H1 (cell line): ENCODE measurements around the gene TSFM. TPM values are rescaled to one million over a fixed set of nuclear protein-coding genes. Genes with fewer than 3 reads are reported as not detected.

ENCODE experiments used
- CTCF ChIA-PET: fragments of 300-600 bp; sonication (Branson Sonifier 250); formaldehyde crosslinking; loops from one replicate; lab custom pipeline; 2021; ENCODE audit not compliant: partially characterized antibody; lab: Charles Lee
- POLR2A ChIA-PET: fragments of 300-600 bp; sonication (Branson Sonifier 250); formaldehyde crosslinking; loops from one replicate; lab custom pipeline; 2021; ENCODE audit warnings: inconsistent platforms; ENCODE audit not compliant: partially characterized antibody; lab: Charles Lee
- DNase-seq, 2 experiments: peaks; one replicate each; pipeline versions ENCODE4 v3.0.0 to v3.0.0-alpha.2; 2010 to 2022; ENCODE audit warnings: low spot score in 2 of 2, low read depth in 1 of 2, mixed read lengths in 1 of 2
- FAIRE-seq: peaks from 2 replicates; lab custom pipeline; 2011; peaks lifted over from hg19 to GRCh38; lab: Jason Lieb, UNC
- H2AFZ ChIP-seq: 2 replicates; pipeline ENCODE4 v1.8.1; 2012; ENCODE audit warnings: low read length, inconsistent platforms
- H2AK5ac ChIP-seq: 2 replicates; pipeline ENCODE4 v1.6.1; 2013; ENCODE audit warnings: low read depth, low read length
- H2BK120ac ChIP-seq: replicated peaks from 2 replicates; pipeline ENCODE3; 2013; ENCODE audit warnings: low read depth, low read length, inconsistent platforms
- H2BK12ac ChIP-seq: 2 replicates; pipeline ENCODE4 v1.6.1; 2013; ENCODE audit warnings: low read depth, low read length
- H2BK15ac ChIP-seq: 2 replicates; pipeline ENCODE4 v1.6.1; 2013; ENCODE audit warnings: low read length
- H2BK20ac ChIP-seq: 2 replicates; pipeline ENCODE4 v1.6.1; 2013; ENCODE audit warnings: low read length
- H2BK5ac ChIP-seq: 2 replicates; pipeline ENCODE4 v1.6.1; 2013; ENCODE audit warnings: low read depth, low read length
- H3K14ac ChIP-seq: 2 replicates; pipeline ENCODE4 v1.6.1; 2013; ENCODE audit warnings: inconsistent platforms; ENCODE audit not compliant: insufficient read length
- H3K18ac ChIP-seq: 2 replicates; pipeline ENCODE4 v1.6.1; 2013; ENCODE audit warnings: low read length; ENCODE audit errors: extremely low read depth
- H3K23ac ChIP-seq: 2 replicates; pipeline ENCODE4 v1.6.1; 2013; ENCODE audit warnings: inconsistent platforms; ENCODE audit not compliant: insufficient read length
- H3K23me2 ChIP-seq: 2 replicates; pipeline ENCODE4 v1.6.1; 2013; ENCODE audit warnings: low read depth, low read length
- H3K27ac ChIP-seq: 2 replicates; pipeline ENCODE4 v1.6.1; 2011; ENCODE audit warnings: low read depth, low read length, inconsistent platforms
- H3K27me3 ChIP-seq, 4 experiments: replicated peaks in 1 of 4; 1 replicate in 1 of 4; 2 replicates in 3 of 4; pipeline versions ENCODE4 v1.6.1 to v1.8.1; 2011 to 2013; ENCODE audit warnings: low read length in 3 of 4, mild to moderate bottlenecking in 3 of 4, inconsistent platforms in 2 of 4, mixed read lengths in 2 of 4, moderate library complexity in 1 of 4; ENCODE audit not compliant: control insufficient read depth in 3 of 4, insufficient read depth in 3 of 4; ENCODE audit errors: extremely low read depth in 1 of 4
- H3K36me3 ChIP-seq, 4 experiments: 2 replicates each; pipeline versions ENCODE4 v1.6.1 to v1.8.1; 2011 to 2013; ENCODE audit warnings: mild to moderate bottlenecking in 4 of 4, low read length in 3 of 4, moderate library complexity in 2 of 4, control low read depth in 1 of 4, inconsistent platforms in 1 of 4; ENCODE audit not compliant: insufficient read depth in 4 of 4, control insufficient read depth in 2 of 4
- H3K4ac ChIP-seq: replicated peaks from 2 replicates; pipeline ENCODE3; 2013; ENCODE audit warnings: low read length, low read depth, mixed read lengths, inconsistent platforms; ENCODE audit not compliant: insufficient read length
- H3K4me1 ChIP-seq, 4 experiments: replicated peaks in 1 of 4; 1 replicate in 1 of 4; 2 replicates in 3 of 4; pipeline versions ENCODE4 v1.6.1 to v1.8.1; 2011 to 2013; ENCODE audit warnings: low read length in 3 of 4, inconsistent platforms in 2 of 4, mixed read lengths in 1 of 4; ENCODE audit not compliant: insufficient read depth in 4 of 4, control insufficient read depth in 3 of 4
- H3K4me2 ChIP-seq, 2 experiments: 2 replicates each; pipeline versions ENCODE4 v1.6.1 to v1.8.1; 2011 to 2013; ENCODE audit warnings: low read depth in 2 of 2, low read length in 2 of 2, control low read depth in 1 of 2, inconsistent platforms in 1 of 2, mild to moderate bottlenecking in 1 of 2; ENCODE audit not compliant: insufficient read depth in 1 of 2
- H3K4me3 ChIP-seq, 4 experiments: fragments of 200-600, 300-600 bp in 1 of 4; sonication (generic), shearing (Covaris generic), sonication (Bioruptor Twin) in 1 of 4; 2 replicates each; pipeline versions ENCODE4 v1.5.1 to v1.8.1; 2011 to 2016; ENCODE audit warnings: low read length in 4 of 4, low read depth in 3 of 4, control low read depth in 2 of 4, inconsistent platforms in 2 of 4, mild to moderate bottlenecking in 2 of 4, mixed read lengths in 1 of 4, moderate library complexity in 1 of 4; ENCODE audit not compliant: insufficient read depth in 2 of 4; ENCODE audit errors: extremely low read depth in 1 of 4
- H3K56ac ChIP-seq: replicated peaks from 2 replicates; pipeline ENCODE3; 2013; ENCODE audit warnings: low read depth, mild to moderate bottlenecking, mixed read lengths, low read length, inconsistent platforms; ENCODE audit not compliant: insufficient read length
- H3K79me1 ChIP-seq: 2 replicates; pipeline ENCODE4 v1.6.1; 2013; ENCODE audit warnings: low read depth, low read length, control low read depth
- H3K79me2 ChIP-seq, 2 experiments: 2 replicates each; pipeline versions ENCODE4 v1.6.1 to v1.8.1; 2012 to 2013; ENCODE audit warnings: low read length in 2 of 2, mild to moderate bottlenecking in 2 of 2, inconsistent platforms in 1 of 2; ENCODE audit not compliant: insufficient read depth in 2 of 2, control insufficient read depth in 1 of 2
- H3K9ac ChIP-seq, 4 experiments: replicated peaks in 1 of 4; 1 replicate in 1 of 4; 2 replicates in 3 of 4; pipeline versions ENCODE4 v1.6.1 to v1.8.1; 2011 to 2013; ENCODE audit warnings: low read depth in 3 of 4, low read length in 3 of 4, control low read depth in 2 of 4, mild to moderate bottlenecking in 2 of 4, moderate library complexity in 2 of 4, inconsistent platforms in 1 of 4; ENCODE audit errors: extremely low read depth in 1 of 4
- H3K9me3 ChIP-seq, 2 experiments: 2 replicates each; pipeline versions ENCODE4 v1.6.1 to v1.8.1; 2012 to 2013; ENCODE audit warnings: mild to moderate bottlenecking in 2 of 2, moderate library complexity in 2 of 2, control low read depth in 1 of 2, inconsistent platforms in 1 of 2, low read depth in 1 of 2, low read length in 1 of 2, mixed read lengths in 1 of 2; ENCODE audit not compliant: insufficient read depth in 2 of 2
- H4K20me1 ChIP-seq, 2 experiments: replicated peaks in 1 of 2; 2 replicates each; pipeline versions ENCODE3 to v1.8.1; 2011 to 2013; ENCODE audit warnings: inconsistent platforms in 2 of 2, low read length in 2 of 2, mild to moderate bottlenecking in 1 of 2; ENCODE audit not compliant: insufficient read depth in 2 of 2, control insufficient read depth in 1 of 2
- H4K5ac ChIP-seq: 2 replicates; pipeline ENCODE4 v1.6.1; 2013; ENCODE audit warnings: low read length, low read depth, mixed read lengths, inconsistent platforms; ENCODE audit not compliant: insufficient read length
- H4K8ac ChIP-seq: 2 replicates; pipeline ENCODE4 v1.8.0; 2013; ENCODE audit warnings: mild to moderate bottlenecking, moderate library complexity, low read length, inconsistent platforms; ENCODE audit not compliant: insufficient read depth; ENCODE audit errors: extremely low read depth
- H4K91ac ChIP-seq: replicated peaks from 2 replicates; pipeline ENCODE3; 2013; ENCODE audit warnings: low read length, mixed read lengths, inconsistent platforms; ENCODE audit not compliant: insufficient read length
- JUND ChIP-seq: IDR thresholded peaks from 2 replicates; pipeline ENCODE4 v1.6.1; 2011; ENCODE audit warnings: mild to moderate bottlenecking, improper control_type of control experiment, low read length
- POU5F1 ChIP-seq: IDR thresholded peaks from 2 replicates; pipeline ENCODE4 v1.6.1; 2011; ENCODE audit warnings: low read depth, mild to moderate bottlenecking, low read length, moderate library complexity
- RFX5 ChIP-seq: IDR thresholded peaks from 2 replicates; pipeline ENCODE4 v1.6.1; 2011; ENCODE audit warnings: low read depth, low read length, improper control_type of control experiment, borderline replicate concordance
- SUZ12 ChIP-seq: fragments of 200-600 bp; sonication (generic); IDR thresholded peaks from 2 replicates; pipeline ENCODE4 v1.6.1; 2012; ENCODE audit warnings: mild to moderate bottlenecking, inconsistent platforms, low read length, moderate library complexity, mixed read lengths
- TBP ChIP-seq: IDR thresholded peaks from 2 replicates; pipeline ENCODE4 v1.6.1; 2011; ENCODE audit warnings: low read depth, low read length, improper control_type of control experiment
- WGBS, 2 experiments: shearing (Covaris generic) in 1 of 2; methylation state at CpG; one replicate each; pipeline versions ENCODE4 v1.1.6 to v1.1.7; 2013 to 2015; ENCODE audit warnings: low lambda C conversion rate in 2 of 2, mixed read lengths in 2 of 2, inconsistent platforms in 1 of 2, low coverage in 1 of 2, missing lambda C conversion rate in 1 of 2; ENCODE audit not compliant: insufficient replicate concordance in 2 of 2, insufficient coverage in 1 of 2, insufficient read length in 1 of 2; ENCODE audit errors: extremely low coverage in 1 of 2, missing lambda C conversion rate in 1 of 2; 5-methylcytosine and 5-hydroxymethylcytosine counted together
- polyA plus RNA-seq, 7 experiments: library from polyadenylated mRNA; depleted of rRNA in 3 of 7; stranded (reverse) in 5 of 7; unstranded in 2 of 7; fragments of >200 nt in 5 of 7; fragments of 200-250 nt in 2 of 7; gene quantifications; 1 replicate in 5 of 7; 2 replicates in 1 of 7; 4 replicates in 1 of 7; pipeline versions ENCODE4 v1.2.1 to v1.2.3, GENCODE V29; 2011 to 2013; ENCODE audit warnings: missing spikeins in 2 of 7, mixed read lengths in 2 of 7
- total RNA-seq: library from RNA; stranded (reverse); fragmentation: NEBNext Ultra II Directional; extraction: Animal tissue kit (Norgen Biotek cat#: 25700); gene quantifications from 2 replicates; pipeline ENCODE4 v1.2.1, GENCODE V29; 2021

TSFM gene
- total and polyA plus RNA-seq, 2 of the 8 experiments (the other 6 are each of a cell fraction or from before 2014, with no cell fraction given), result 17.4 to 49.8 TPM

GRCh38 chr12:57808351-57808750, 25.8 kb downstream of the TSFM start:
- Histone ChIP-seq H3K14ac (no peak overlapping the region), H3K23me2 (no peaks in the 10 kb centered on the region), H4K20me1 (no peaks in the 10 kb centered on the region), H3K4ac (no peak overlapping the region), H3K9me3 (no peaks in the 10 kb centered on the region), H3K79me2 (no peaks in the 10 kb centered on the region), H4K5ac (no peak overlapping the region), H3K4me1 (peaks cover 0 to 2% (median under 1%) of the 10 kb centered on the region in 4 experiments; a peak in 1 of 7 replicates), H2BK12ac (no peak overlapping the region), H3K9ac (no peak overlapping the region), H2BK15ac (no peak overlapping the region), H3K27me3 (no peaks in the 10 kb centered on the region), H3K79me1 (no peaks in the 10 kb centered on the region), H2AK5ac (no peak overlapping the region), H3K36me3 (peaks cover 0 to 3% (median 0%) of the 10 kb centered on the region in 4 experiments; a peak in 3 of 8 replicates), H2AFZ (no peak overlapping the region), H2BK120ac (no peak overlapping the region), H3K27ac (no peak overlapping the region), H3K56ac (no peak overlapping the region), H4K91ac (no peak overlapping the region), H3K4me2 (no peak overlapping the region), H2BK5ac (no peak overlapping the region), H2BK20ac (no peak overlapping the region), H3K18ac (no peak overlapping the region), H3K23ac (no peak overlapping the region), H3K4me3 (no peak overlapping the region), H4K8ac (no peak overlapping the region)
- TF ChIP-seq SUZ12, result no peak
- no peak for TF ChIP-seq RFX5
- TF ChIP-seq POU5F1, result no peak
- TF ChIP-seq TBP, result no peak
- TF ChIP-seq JUND, result no peak
- POLR2A ChIA-PET, result interaction anchor here (0.9 to 2.8 kb wide), 7 partner anchors 9 to 95 kb away, joined by 3 to 10 read pairs (median 3); partner anchors contain the start of genes AVIL, EEF1AKMT3 and METTL1
- no peak for FAIRE-seq
- 84% methylated on average over 5 of the region's 5 CpGs; no CpG with 5 or more reads in 1 of the 2 experiments for WGBS, 2 experiments
- DNase-seq, result no peak
- CTCF ChIA-PET, result interaction anchor here (0.7 to 1.6 kb wide), 2 partner anchors 21 to 45 kb away, joined by 4 read pairs; no protein-coding TSS in a partner anchor
